Naive thymus-derived CD8-positive, alpha-beta T cell (primary cell): Measurements from ENCODE around the gene GPR42. TPM values are rescaled to one million over a fixed set of nuclear protein-coding genes. Genes with fewer than 3 reads are reported as not detected.

Source experiments
- ATAC-seq, 2 donors: fragments of 150-1000 bp; cut with Tn5 transposase in 1 of 2; sonication (Bioruptor Pico), chemical (Tn5 transposase) in 1 of 2; 1 replicate in 1 of 2; 2 replicates in 1 of 2; pipeline ENCODE4 v1.10.0; 2021; ENCODE audit warnings: mild to moderate bottlenecking in 2 of 2, moderate library complexity in 2 of 2
- POLR2A ChIA-PET: fragments of 350-600 bp; sonication (Branson Sonifier 250); formaldehyde crosslinking; loops from one replicate; lab custom pipeline; 2021; ENCODE audit warnings: antibody characterized with exemption; lab: Charles Lee
- DNase-seq, 10 donors: peaks; one replicate each; pipeline versions ENCODE4 v3.0.0 to v3.0.0-alpha.2; 2020 to 2022
- H3K27ac Mint-ChIP-seq, 10 donors: one replicate each; pipeline ENCODE4 v1.8.0; 2020 to 2022; ENCODE audit warnings: mild to moderate bottlenecking in 10 of 10, mixed read lengths in 10 of 10, moderate library complexity in 4 of 10, inconsistent platforms in 1 of 10
- H3K27me3 Mint-ChIP-seq, 5 donors: one replicate each; pipeline ENCODE4 v1.8.0; 2021 to 2022; ENCODE audit warnings: mixed read lengths in 5 of 5
- H3K36me3 Mint-ChIP-seq, 3 donors: one replicate each; pipeline ENCODE4 v1.8.0; 2020 to 2022; ENCODE audit warnings: mixed read lengths in 3 of 3, mild to moderate bottlenecking in 2 of 3, inconsistent platforms in 1 of 3
- H3K4me1 Mint-ChIP-seq, 4 donors: one replicate each; pipeline ENCODE4 v1.8.0; 2021 to 2022; ENCODE audit warnings: mixed read lengths in 4 of 4
- H3K4me3 Mint-ChIP-seq, 10 donors: one replicate each; pipeline ENCODE4 v1.8.0; 2020 to 2022; ENCODE audit warnings: mild to moderate bottlenecking in 10 of 10, mixed read lengths in 10 of 10, moderate library complexity in 6 of 10, inconsistent platforms in 1 of 10
- H3K9me3 Mint-ChIP-seq, 9 donors: one replicate each; pipeline ENCODE4 v1.8.0; 2020 to 2022; ENCODE audit warnings: mixed read lengths in 9 of 9, mild to moderate bottlenecking in 3 of 9, inconsistent platforms in 1 of 9, moderate library complexity in 1 of 9
- polyA plus RNA-seq, 3 donors: library from polyadenylated mRNA; unstranded; fragments of 300-500 nt; fragmentation: Illumina TruSeq; gene quantifications; one replicate each; pipeline ENCODE4 v1.2.3, GENCODE V29; 2021
- total RNA-seq, 8 experiments: library from RNA in 2 of 8; stranded (reverse) in 2 of 8; gene quantifications; one replicate each; pipeline ENCODE4 v1.2.3 and lab custom pipeline; 2021 to 2026

The GPR42 gene
- total and polyA plus RNA-seq, 5 experiments from 2014 or later = not detected

GRCh38 chr19:35407619-35408018 lies 36.8 kb downstream of the GPR42 start:
- DNase-seq (no peak), ATAC-seq (no peak)
- POLR2A ChIA-PET = no interaction called here
- H3K36me3 Mint-ChIP-seq = no peaks in the 10 kb centered on the region
- H3K27ac Mint-ChIP-seq = no peak overlapping the region
- H3K27me3 Mint-ChIP-seq = peaks cover 0 to 10% (median 5%) of the 10 kb centered on the region in 5 donors
- no peaks in the 10 kb centered on the region for H3K9me3 Mint-ChIP-seq
- H3K4me1 Mint-ChIP-seq = peaks cover 0 to 10% (median 0%) of the 10 kb centered on the region in 4 donors
- H3K4me3 Mint-ChIP-seq = no peak overlapping the region

DNA sequence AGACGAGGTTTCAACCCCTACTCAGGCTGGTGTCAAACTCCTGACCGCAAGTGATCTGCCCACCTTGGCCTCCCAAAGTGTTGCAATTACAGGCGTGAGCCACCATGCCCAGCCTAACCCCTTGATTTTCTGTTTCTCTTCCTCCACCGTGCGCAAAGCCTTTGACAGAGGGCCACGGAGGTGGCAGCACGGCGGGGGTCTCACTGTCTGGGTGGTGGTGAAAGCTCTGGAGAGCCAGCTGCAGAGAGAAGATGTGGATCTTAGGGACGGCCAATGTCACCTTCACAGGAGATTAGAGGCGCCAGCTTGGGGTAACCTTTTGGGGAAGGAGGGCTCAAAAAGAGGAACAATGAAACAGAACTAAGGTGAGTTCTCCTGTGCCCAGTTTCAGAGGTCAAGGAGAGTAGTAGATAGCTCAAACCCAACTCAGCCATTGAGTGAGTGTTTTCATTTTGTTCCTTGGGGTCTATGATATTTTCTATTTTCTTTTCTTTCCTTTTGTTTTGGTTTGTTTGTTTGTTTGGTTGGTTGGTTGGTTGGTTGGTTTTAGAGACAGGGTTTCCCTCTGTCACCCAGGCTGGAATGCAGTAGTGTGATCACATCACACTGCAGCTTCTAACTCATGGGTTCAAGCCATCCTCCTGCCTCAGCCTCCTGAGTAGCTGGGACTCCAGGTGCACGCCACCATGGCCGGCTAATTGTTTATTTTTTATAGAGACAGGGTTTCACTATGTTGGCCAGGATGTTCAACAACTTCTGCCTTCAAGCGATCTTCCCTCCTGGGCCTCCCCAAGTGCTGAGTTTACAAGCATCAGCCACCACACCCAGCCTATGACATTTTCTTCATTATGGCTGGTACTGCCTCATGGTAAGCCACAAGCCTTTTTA lies 37.7 kb downstream of the GPR42 start:
- no peak overlapping the region for H3K4me3 Mint-ChIP-seq
- no peaks in the 10 kb centered on the region for H3K36me3 Mint-ChIP-seq
- H3K27ac Mint-ChIP-seq = peak overlapping the region in 1 of 10 donors; percentile 17
- H3K4me1 Mint-ChIP-seq = peaks cover 0 to 10% (median 0%) of the 10 kb centered on the region in 4 donors
- ATAC-seq (no peak), DNase-seq (no peak)
- no peaks in the 10 kb centered on the region for H3K9me3 Mint-ChIP-seq
- POLR2A ChIA-PET = interaction anchor here (0.6 kb wide), 1 partner anchor 69 kb away, joined by 3 read pairs; no protein-coding TSS in a partner anchor
- peaks cover 1 to 17% (median 9%) of the 10 kb centered on the region in 5 donors for H3K27me3 Mint-ChIP-seq

- H3K27ac Mint-ChIP-seq = no peak overlapping the region
- no peak overlapping the region for H3K4me3 Mint-ChIP-seq
- POLR2A ChIA-PET = interaction anchor here (0.6 kb wide), 1 partner anchor 68 kb away, joined by 3 read pairs; no protein-coding TSS in a partner anchor
- no peaks in the 10 kb centered on the region for H3K36me3 Mint-ChIP-seq
- peaks cover 0 to 10% (median 0%) of the 10 kb centered on the region in 4 donors for H3K4me1 Mint-ChIP-seq
- DNase-seq (no peak), ATAC-seq (no peak)
- H3K27me3 Mint-ChIP-seq = peaks cover 1 to 24% (median 12%) of the 10 kb centered on the region in 5 donors
- H3K9me3 Mint-ChIP-seq = no peaks in the 10 kb centered on the region
These were observed 38.3 kb downstream of the GPR42 start for GRCh38 chr19:35409191-35409590.

DNA sequence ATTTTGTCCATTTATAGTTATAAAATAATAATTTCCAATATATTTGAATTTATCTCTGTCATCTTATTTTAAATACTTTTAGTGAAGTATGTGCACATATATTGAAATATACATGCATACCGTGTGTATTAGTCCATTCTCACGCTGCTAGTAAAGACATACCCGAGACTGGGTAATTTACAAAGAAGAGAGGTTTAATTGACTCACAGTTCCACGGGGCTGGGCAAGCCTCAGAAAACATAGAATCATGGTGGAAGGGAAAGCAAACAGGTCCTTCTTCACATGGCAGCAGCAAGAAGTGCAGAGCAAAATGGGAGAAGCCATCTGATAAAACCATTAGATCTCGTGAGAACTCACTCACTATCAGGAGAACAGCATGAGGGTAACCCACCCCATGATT lies 39.6 kb downstream of the GPR42 start:
- peaks cover 0 to 10% (median 0%) of the 10 kb centered on the region in 4 donors for H3K4me1 Mint-ChIP-seq
- POLR2A ChIA-PET = no interaction called here
- ATAC-seq (no peak), DNase-seq (no peak)
- no peak overlapping the region for H3K27ac Mint-ChIP-seq
- H3K9me3 Mint-ChIP-seq = no peaks in the 10 kb centered on the region
- no peaks in the 10 kb centered on the region for H3K36me3 Mint-ChIP-seq
- no peak overlapping the region for H3K4me3 Mint-ChIP-seq
- peaks cover 1 to 26% (median 14%) of the 10 kb centered on the region in 5 donors for H3K27me3 Mint-ChIP-seq

- H3K4me1 Mint-ChIP-seq = peaks cover 0 to 5% (median 0%) of the 10 kb centered on the region in 4 donors
These were observed 43.6 kb downstream of the GPR42 start for GRCh38 chr19:35414442-35414841.

GRCh38 chr19:35416331-35416730 lies 45.5 kb downstream of the GPR42 start:
- Mint-ChIP-seq H3K27me3 (peaks cover 16 to 48% (median 21%) of the 10 kb centered on the region in 5 donors), H3K4me1 (peaks cover 0 to 10% (median 0%) of the 10 kb centered on the region in 4 donors), H3K36me3 (no peaks in the 10 kb centered on the region), H3K4me3 (no peak overlapping the region), H3K27ac (no peak overlapping the region), H3K9me3 (no peaks in the 10 kb centered on the region)
- POLR2A ChIA-PET = no interaction called here
- no peak for ATAC-seq
- no peak for DNase-seq

More at GRCh38 chr19:35414442-35414841, 43.6 kb downstream of the GPR42 start:
- Mint-ChIP-seq H3K27me3 (peaks cover 16 to 51% (median 21%) of the 10 kb centered on the region in 5 donors), H3K36me3 (no peaks in the 10 kb centered on the region), H3K27ac (no peak overlapping the region), H3K9me3 (no peaks in the 10 kb centered on the region), H3K4me3 (no peak overlapping the region)
- DNase-seq = no peak
- POLR2A ChIA-PET = no interaction called here
- ATAC-seq = no peak

- peak overlapping the region in 1 of 10 donors; percentile 4 for H3K27ac Mint-ChIP-seq
- POLR2A ChIA-PET = no interaction called here
- H3K9me3 Mint-ChIP-seq = no peaks in the 10 kb centered on the region
- DNase-seq (no peak), ATAC-seq (no peak)
- peaks cover 18 to 41% (median 19%) of the 10 kb centered on the region in 5 donors for H3K27me3 Mint-ChIP-seq
- no peak overlapping the region for H3K4me3 Mint-ChIP-seq
- peaks cover 0 to 10% (median 0%) of the 10 kb centered on the region in 4 donors for H3K4me1 Mint-ChIP-seq
- no peaks in the 10 kb centered on the region for H3K36me3 Mint-ChIP-seq
These were observed 46.4 kb downstream of the GPR42 start for GRCh38 chr19:35417278-35417677.

DNA sequence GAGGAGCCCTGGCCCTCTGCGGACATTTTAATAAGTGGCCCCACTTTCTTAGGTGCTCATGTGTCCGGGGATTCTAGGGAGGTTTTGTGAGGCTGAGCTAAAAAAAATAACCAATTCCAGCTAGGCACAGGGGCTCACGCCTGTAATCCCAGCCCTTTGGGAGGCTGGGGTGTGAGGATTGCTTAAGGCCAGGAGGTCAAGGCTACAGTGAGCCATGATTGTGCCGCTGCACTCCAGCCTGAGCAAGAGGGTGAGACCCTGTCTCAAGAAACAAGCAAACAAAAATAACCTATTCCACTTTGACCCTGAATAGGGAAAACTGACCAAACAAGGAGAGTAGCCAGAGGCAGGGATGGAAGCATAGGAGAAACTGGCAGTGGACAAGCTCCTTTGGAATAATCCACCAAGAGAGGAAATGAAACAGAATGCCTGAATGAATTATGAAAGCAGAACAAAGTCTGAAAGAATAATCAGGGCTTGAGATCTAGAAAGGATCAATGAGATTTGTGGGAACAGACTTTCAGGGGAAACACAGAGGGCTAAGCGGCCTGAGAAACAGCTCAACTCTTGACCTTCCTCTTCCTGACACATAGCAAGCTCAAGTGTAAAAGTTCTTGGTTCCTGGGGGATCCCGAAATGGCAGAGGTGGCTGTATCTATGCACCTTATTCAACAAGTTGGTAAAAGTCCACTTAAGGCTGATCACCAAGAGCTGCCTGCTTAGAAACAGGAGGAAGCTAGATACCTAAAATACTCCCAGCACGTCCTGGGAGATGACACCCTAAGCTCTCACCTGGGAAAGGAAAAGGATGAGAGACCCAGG lies 47.1 kb downstream of the GPR42 start:
- H3K27ac Mint-ChIP-seq = peak overlapping the region in 1 of 10 donors; percentile 56
- POLR2A ChIA-PET = no interaction called here

GRCh38 chr19:35419046-35419445 lies 48.2 kb downstream of the GPR42 start:
- POLR2A ChIA-PET = no interaction called here
- no peaks in the 10 kb centered on the region for H3K36me3 Mint-ChIP-seq
- no peaks in the 10 kb centered on the region for H3K9me3 Mint-ChIP-seq
- no peak overlapping the region for H3K27ac Mint-ChIP-seq
- H3K27me3 Mint-ChIP-seq = peaks cover 12 to 29% (median 17%) of the 10 kb centered on the region in 5 donors
- H3K4me3 Mint-ChIP-seq = no peak overlapping the region
- no peak for DNase-seq
- no peak for ATAC-seq
- peaks cover 0 to 10% (median 0%) of the 10 kb centered on the region in 4 donors for H3K4me1 Mint-ChIP-seq

More for the DNA sequence above, 47.1 kb downstream of the GPR42 start:
- DNase-seq (no peak), ATAC-seq (no peak)
- Mint-ChIP-seq H3K4me3 (no peak overlapping the region), H3K27me3 (peaks cover 14 to 40% (median 19%) of the 10 kb centered on the region in 5 donors), H3K4me1 (peaks cover 0 to 10% (median 0%) of the 10 kb centered on the region in 4 donors), H3K36me3 (no peaks in the 10 kb centered on the region), H3K9me3 (no peaks in the 10 kb centered on the region)

DNA sequence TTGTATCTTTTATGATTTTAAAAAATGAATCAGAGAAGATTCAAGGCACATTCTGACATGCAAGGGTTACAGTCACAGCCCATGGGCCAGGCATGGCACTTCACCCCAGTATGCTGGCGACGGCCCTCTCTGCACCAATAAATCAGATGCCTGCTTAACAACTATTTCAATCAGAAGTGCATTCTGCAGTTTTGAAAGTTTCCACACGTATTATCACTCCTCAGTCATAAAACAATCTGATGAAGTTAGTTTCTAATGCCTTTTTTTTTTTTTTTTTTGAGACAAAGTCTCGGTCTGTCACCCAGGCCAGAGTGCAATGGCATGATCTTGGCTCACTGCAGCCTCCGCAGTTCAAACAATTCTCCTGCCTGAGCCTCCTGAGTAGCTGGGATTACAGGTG lies 48.9 kb downstream of the GPR42 start:
- POLR2A ChIA-PET = no interaction called here
- no peak for DNase-seq
- ATAC-seq = no peak
- Mint-ChIP-seq H3K4me1 (peaks cover 0 to 10% (median 0%) of the 10 kb centered on the region in 4 donors), H3K27me3 (peaks cover 9 to 26% (median 20%) of the 10 kb centered on the region in 5 donors), H3K36me3 (no peaks in the 10 kb centered on the region), H3K4me3 (no peak overlapping the region), H3K27ac (no peak overlapping the region), H3K9me3 (no peaks in the 10 kb centered on the region)

DNA sequence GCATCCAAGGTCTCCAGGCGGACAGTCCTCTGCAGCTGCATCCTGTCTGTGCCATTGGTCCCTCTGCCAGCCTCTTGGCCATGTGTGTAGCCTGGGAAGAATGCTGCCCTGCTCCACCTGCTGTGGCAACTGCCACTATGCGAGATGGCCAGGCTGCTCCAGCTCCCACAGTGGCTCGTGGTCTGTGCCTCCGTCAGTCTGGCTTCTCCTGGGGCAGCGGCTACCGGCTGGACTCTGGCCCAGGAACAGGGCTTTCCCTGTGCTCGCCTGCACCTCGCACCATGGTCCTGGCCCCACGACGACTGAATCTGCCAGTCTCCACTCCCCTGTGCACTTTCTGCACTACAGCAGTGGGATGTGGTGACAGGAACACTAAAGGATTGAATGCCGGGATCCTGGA lies 50.5 kb downstream of the GPR42 start:
- Mint-ChIP-seq H3K36me3 (no peaks in the 10 kb centered on the region), H3K4me3 (no peak overlapping the region), H3K4me1 (peaks cover 0 to 10% (median 0%) of the 10 kb centered on the region in 4 donors), H3K9me3 (no peaks in the 10 kb centered on the region), H3K27ac (no peak overlapping the region), H3K27me3 (peaks cover 6 to 17% (median 16%) of the 10 kb centered on the region in 5 donors)
- POLR2A ChIA-PET = no interaction called here
- ATAC-seq (no peak), DNase-seq (no peak)
